ENCODE data around the gene MYBPC2. TPM values are rescaled to one million over a fixed set of nuclear protein-coding genes. Genes with fewer than 3 reads are reported as not detected.
A peak's percentile ranks its signal among the peaks of the same experiment; 100 is the strongest.

Gene MYBPC2
- polyA plus RNA-seq, 1 of the 3 experiments (the other 2 are of a cell fraction) = not detected

DNA sequence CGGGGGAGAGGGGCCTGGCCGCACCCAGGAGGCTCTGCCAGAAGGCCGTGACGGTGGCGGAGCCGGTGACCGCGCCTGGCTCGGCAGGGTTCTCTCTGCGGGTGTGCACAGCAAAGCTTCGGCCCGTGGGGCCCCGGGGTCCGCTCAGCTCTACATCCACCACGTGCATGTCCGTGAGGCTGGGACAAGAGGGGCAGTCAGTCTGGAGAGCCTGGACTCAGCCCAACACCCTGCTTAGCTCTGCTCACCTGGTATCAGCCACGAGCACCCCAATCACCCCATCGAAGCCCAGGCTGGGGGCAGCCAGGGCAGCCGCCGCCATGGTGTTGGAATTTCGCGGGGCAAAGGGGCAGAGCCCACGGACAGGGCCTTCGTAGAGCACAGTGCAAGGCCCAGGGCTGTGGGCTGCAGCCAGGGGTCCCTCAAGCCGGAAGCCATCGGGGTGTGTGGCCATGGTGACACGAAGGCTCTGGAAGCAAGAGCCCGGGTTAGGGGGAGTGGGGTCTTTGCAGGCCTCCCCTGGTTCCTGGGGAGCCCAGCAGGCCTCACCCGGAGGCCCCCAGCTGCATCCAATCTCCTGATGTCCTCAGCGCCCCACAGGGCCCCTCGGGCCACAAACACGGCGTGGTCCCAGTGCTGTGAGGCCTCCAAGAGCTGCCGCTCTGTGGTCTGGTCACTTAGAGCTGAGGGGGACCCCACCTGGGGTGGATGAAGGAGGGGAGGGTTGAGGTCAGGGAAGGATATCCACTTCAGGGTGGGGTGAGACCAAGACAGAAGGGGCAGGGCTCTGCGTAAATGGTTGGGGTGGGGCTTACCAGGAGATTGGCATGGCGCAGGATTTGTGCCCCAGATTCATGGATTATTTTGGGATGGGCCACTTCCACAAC lies 79.7 kb downstream of the MYBPC2 start:
- POLR2A ChIA-PET = interaction anchor here (2.5 kb wide), 1 partner anchor 143 kb away, joined by 7 read pairs; no protein-coding TSS in a partner anchor
- Histone ChIP-seq H3F3A (replicated peaks; ENCODE audit: insufficient read depth) (no peaks in the 10 kb centered on the region), H3K79me2 (ENCODE audit: insufficient read depth) (peaks cover 14% of the 10 kb centered on the region; the same call in 1 of the 2 replicates), H4K20me1 (ENCODE audit: insufficient read depth) (no peaks in the 10 kb centered on the region), H3K27me3 (ENCODE audit: insufficient read depth) (no peaks in the 10 kb centered on the region), H3K9me2 (no peaks in the 10 kb centered on the region), H3K4me1 (ENCODE audit: control insufficient read depth in 1 of 2, insufficient read depth in 2 of 2, low read depth in 1 of 2, low read length in 1 of 2) (peaks cover 0 to 41% of the 10 kb centered on the region in 2 experiments; a peak in 1 of 4 replicates), H3K27ac (ENCODE audit: low read depth in 2 of 2, low read length in 1 of 2) (peak overlapping the region; percentile 71 to 98; a peak in 3 of 4 replicates), H3K9ac (peak overlapping the region; percentile 57; the same call in 1 of the 2 replicates), H3K9me3 (no peaks in the 10 kb centered on the region), H3K36me3 (replicated peaks in 1 of 2; ENCODE audit: control insufficient read depth in 1 of 2, insufficient read depth in 2 of 2, low read length in 1 of 2) (no peaks in the 10 kb centered on the region), H3K4me2 (peak overlapping the region; percentile 70), H2AFZ (ENCODE audit: low read depth) (no peak overlapping the region), H3K4me3 (ENCODE audit: low read depth in 2 of 2, low read length in 1 of 2) (peak overlapping the region in 1 of 2 experiments; percentile 83; a peak in 3 of 4 replicates)
- no peak for DNase-seq
- TF ChIP-seq SMC3 (IDR thresholded peaks at IDR 0.05; ENCODE audit: low read depth, low read length) = no peak
- TF ChIP-seq, protein P1, sequence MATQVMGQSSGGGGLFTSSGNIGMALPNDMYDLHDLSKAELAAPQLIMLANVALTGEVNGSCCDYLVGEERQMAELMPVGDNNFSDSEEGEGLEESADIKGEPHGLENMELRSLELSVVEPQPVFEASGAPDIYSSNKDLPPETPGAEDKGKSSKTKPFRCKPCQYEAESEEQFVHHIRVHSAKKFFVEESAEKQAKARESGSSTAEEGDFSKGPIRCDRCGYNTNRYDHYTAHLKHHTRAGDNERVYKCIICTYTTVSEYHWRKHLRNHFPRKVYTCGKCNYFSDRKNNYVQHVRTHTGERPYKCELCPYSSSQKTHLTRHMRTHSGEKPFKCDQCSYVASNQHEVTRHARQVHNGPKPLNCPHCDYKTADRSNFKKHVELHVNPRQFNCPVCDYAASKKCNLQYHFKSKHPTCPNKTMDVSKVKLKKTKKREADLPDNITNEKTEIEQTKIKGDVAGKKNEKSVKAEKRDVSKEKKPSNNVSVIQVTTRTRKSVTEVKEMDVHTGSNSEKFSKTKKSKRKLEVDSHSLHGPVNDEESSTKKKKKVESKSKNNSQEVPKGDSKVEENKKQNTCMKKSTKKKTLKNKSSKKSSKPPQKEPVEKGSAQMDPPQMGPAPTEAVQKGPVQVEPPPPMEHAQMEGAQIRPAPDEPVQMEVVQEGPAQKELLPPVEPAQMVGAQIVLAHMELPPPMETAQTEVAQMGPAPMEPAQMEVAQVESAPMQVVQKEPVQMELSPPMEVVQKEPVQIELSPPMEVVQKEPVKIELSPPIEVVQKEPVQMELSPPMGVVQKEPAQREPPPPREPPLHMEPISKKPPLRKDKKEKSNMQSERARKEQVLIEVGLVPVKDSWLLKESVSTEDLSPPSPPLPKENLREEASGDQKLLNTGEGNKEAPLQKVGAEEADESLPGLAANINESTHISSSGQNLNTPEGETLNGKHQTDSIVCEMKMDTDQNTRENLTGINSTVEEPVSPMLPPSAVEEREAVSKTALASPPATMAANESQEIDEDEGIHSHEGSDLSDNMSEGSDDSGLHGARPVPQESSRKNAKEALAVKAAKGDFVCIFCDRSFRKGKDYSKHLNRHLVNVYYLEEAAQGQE (IDR thresholded peaks at IDR 0.05; ENCODE audit: low read depth, low read length) = no peak
- TF ChIP-seq, protein P2, sequence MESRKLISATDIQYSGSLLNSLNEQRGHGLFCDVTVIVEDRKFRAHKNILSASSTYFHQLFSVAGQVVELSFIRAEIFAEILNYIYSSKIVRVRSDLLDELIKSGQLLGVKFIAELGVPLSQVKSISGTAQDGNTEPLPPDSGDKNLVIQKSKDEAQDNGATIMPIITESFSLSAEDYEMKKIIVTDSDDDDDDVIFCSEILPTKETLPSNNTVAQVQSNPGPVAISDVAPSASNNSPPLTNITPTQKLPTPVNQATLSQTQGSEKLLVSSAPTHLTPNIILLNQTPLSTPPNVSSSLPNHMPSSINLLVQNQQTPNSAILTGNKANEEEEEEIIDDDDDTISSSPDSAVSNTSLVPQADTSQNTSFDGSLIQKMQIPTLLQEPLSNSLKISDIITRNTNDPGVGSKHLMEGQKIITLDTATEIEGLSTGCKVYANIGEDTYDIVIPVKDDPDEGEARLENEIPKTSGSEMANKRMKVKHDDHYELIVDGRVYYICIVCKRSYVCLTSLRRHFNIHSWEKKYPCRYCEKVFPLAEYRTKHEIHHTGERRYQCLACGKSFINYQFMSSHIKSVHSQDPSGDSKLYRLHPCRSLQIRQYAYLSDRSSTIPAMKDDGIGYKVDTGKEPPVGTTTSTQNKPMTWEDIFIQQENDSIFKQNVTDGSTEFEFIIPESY (IDR thresholded peaks at IDR 0.05; ENCODE audit: borderline replicate concordance, low read depth) = no peak
- no peak for TF ChIP-seq TCF12 (IDR thresholded peaks at IDR 0.05)
- no peak for TF ChIP-seq CHD2 (IDR thresholded peaks at IDR 0.05; ENCODE audit: low read length, partially characterized antibody)
- no peak for TF ChIP-seq YY1 (IDR thresholded peaks at IDR 0.05; ENCODE audit: low read depth)
- no peak for TF ChIP-seq GATA2 (CRISPR knock-in tag; IDR thresholded peaks at IDR 0.05)
- TF ChIP-seq, protein P3, sequence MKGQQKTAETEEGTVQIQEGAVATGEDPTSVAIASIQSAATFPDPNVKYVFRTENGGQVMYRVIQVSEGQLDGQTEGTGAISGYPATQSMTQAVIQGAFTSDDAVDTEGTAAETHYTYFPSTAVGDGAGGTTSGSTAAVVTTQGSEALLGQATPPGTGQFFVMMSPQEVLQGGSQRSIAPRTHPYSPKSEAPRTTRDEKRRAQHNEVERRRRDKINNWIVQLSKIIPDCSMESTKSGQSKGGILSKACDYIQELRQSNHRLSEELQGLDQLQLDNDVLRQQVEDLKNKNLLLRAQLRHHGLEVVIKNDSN (IDR thresholded peaks at IDR 0.05; ENCODE audit: borderline replicate concordance, low read depth) = no peak
- no peak for TF ChIP-seq TEAD4 (IDR thresholded peaks at IDR 0.05; ENCODE audit: borderline replicate concordance, insufficient read depth)
- no peak for TF ChIP-seq MEF2A (IDR thresholded peaks at IDR 0.05; ENCODE audit: borderline replicate concordance, low read depth)
- CTCF ChIA-PET = interaction anchor here (1.1 to 6.1 kb wide), 4 partner anchors 10 to 44 kb away, joined by 3 to 54 read pairs (median 8); no protein-coding TSS in a partner anchor
- WGBS (ENCODE audit: low lambda C conversion rate) = 77% methylated on average over 20 of the region's 36 CpGs

All from SK-N-SH (cell line).